Mucosa of descending colon (tissue), 3 donors: ENCODE measurements around the gene IRX3. TPM values are rescaled to one million over a fixed set of nuclear protein-coding genes. Genes with fewer than 3 reads are reported as not detected.

Source experiments
- ATAC-seq: fragments of 200-7000 bp; cut with Tn5 transposase; one replicate; pipeline ENCODE4 v1.9.1; 2020; ENCODE audit warnings: mild to moderate bottlenecking, moderate library complexity
- DNase-seq, 3 donors: peaks; one replicate each; pipeline ENCODE4 v3.0.0-alpha.2; 2020
- H3K36me3 ChIP-seq: fragments of 200-600 bp; one replicate; pipeline ENCODE4 v1.8.0; 2021; ENCODE audit warnings: low read depth, mild to moderate bottlenecking
- H3K4me1 ChIP-seq: fragments of 200-600 bp; one replicate; pipeline ENCODE4 v1.8.0; 2021; ENCODE audit warnings: low read depth, mild to moderate bottlenecking
- H3K4me3 ChIP-seq: fragments of 200-600 bp; one replicate; pipeline ENCODE4 v1.8.0; 2021; ENCODE audit warnings: mild to moderate bottlenecking
- H3K9me3 ChIP-seq: fragments of 200-600 bp; one replicate; pipeline ENCODE4 v1.8.0; 2021; ENCODE audit warnings: mild to moderate bottlenecking
- CTCF ChIP-seq: fragments of 200-600 bp; IDR thresholded peaks from one replicate; pipeline ENCODE4 v1.8.0; 2022; ENCODE audit warnings: antibody characterized with exemption, mild to moderate bottlenecking
- intact Hi-C, 2 donors: fragments of 100-400 bp; cut with DNase I in 1 of 2; cut with micrococcal nuclease in 1 of 2; formaldehyde crosslinking; loops; one replicate each; pipeline versions ENCODE4 v1.11.0 to v1.11.1; 2022; cut with DNase I, micrococcal nuclease
- total RNA-seq, 3 donors: library from RNA; stranded (reverse); fragmentation: NEBNext Ultra II Directional in 2 of 3; extraction: Animal tissue kit (Norgen Biotek cat#: 25700) in 2 of 3; gene quantifications; one replicate each; pipeline versions ENCODE4 v1.2.1 to v1.2.4, GENCODE V29; 2021 to 2023
- donor health status: DM: no; HTN: no; CAD: no; lungs with moderate emphysema.
- donor health status: DM: no; HTN: no; CAD: no.
- donor health status: DM: no; HTN: yes; CAD: no.

The IRX3 gene
- total RNA-seq, 3 donors from 2014 or later: 0.44 TPM; not detected in 2

GRCh38 chr16:54268766-54269165 lies 17.8 kb downstream of the IRX3 start:
- Histone ChIP-seq H3K4me3 (no peak overlapping the region), H3K9me3 (no peaks in the 10 kb centered on the region), H3K4me1 (no peaks in the 10 kb centered on the region), H3K36me3 (no peaks in the 10 kb centered on the region)
- DNase-seq (no peak), ATAC-seq (no peak)
- no peak for TF ChIP-seq CTCF
- intact Hi-C loops: no loop called here

GRCh38 chr16:54268340-54268739 lies 18.2 kb downstream of the IRX3 start:
- Histone ChIP-seq H3K9me3 (no peaks in the 10 kb centered on the region), H3K4me1 (no peaks in the 10 kb centered on the region), H3K36me3 (no peaks in the 10 kb centered on the region), H3K4me3 (no peak overlapping the region)
- ATAC-seq: no peak
- no peak for TF ChIP-seq CTCF
- intact Hi-C loops: no loop called here
- no peak for DNase-seq

GRCh38 chr16:54266363-54266955 lies 20.1 kb downstream of the IRX3 start:
- intact Hi-C loops: no loop called here
- Histone ChIP-seq H3K36me3 (no peaks in the 10 kb centered on the region), H3K9me3 (no peaks in the 10 kb centered on the region), H3K4me1 (no peaks in the 10 kb centered on the region), H3K4me3 (no peak overlapping the region)
- no peak for TF ChIP-seq CTCF
- ATAC-seq: no peak
- no peak for DNase-seq

- no peaks in the 10 kb centered on the region for H3K36me3 ChIP-seq
- intact Hi-C loops: no loop called here
- DNase-seq (no peak), ATAC-seq (no peak)
- TF ChIP-seq CTCF: no peak
- H3K9me3 ChIP-seq: no peaks in the 10 kb centered on the region
- H3K4me3 ChIP-seq: no peak overlapping the region
- no peaks in the 10 kb centered on the region for H3K4me1 ChIP-seq
These were observed 20.9 kb downstream of the IRX3 start for GRCh38 chr16:54265575-54266107.

- intact Hi-C loops: no loop called here
- DNase-seq (no peak), ATAC-seq (no peak)
- no peak for TF ChIP-seq CTCF
- no peaks in the 10 kb centered on the region for H3K9me3 ChIP-seq
- no peaks in the 10 kb centered on the region for H3K4me1 ChIP-seq
- no peak overlapping the region for H3K4me3 ChIP-seq
- no peaks in the 10 kb centered on the region for H3K36me3 ChIP-seq
These were observed 33.5 kb downstream of the IRX3 start for GRCh38 chr16:54253118-54253517.
